ENCODE measurements around the gene GRB7. TPM values are rescaled to one million over a fixed set of nuclear protein-coding genes. Genes with fewer than 3 reads are reported as not detected.
"Not testable (repeated sequence)": the region's sequence is repeated elsewhere in the genome, so short reads cannot be mapped to it uniquely, and the experiment has no call there.

Gene GRB7
- polyA plus RNA-seq, 1 donor (not counting 4 experiments of a cell fraction or from before 2014, with no cell fraction given) = 4.2 TPM

- Histone ChIP-seq H3K9me1 (ENCODE audit: control insufficient read depth, extremely low read depth, insufficient read depth, low read length) (peaks cover 4% of the 10 kb centered on the region), H3K27me3 (ENCODE audit: control insufficient read depth, extremely low read depth, insufficient read depth, low read length) (no peaks in the 10 kb centered on the region), H3K4me1 (ENCODE audit: control insufficient read depth, extremely low read depth, insufficient read depth, low read length) (peaks cover 25% of the 10 kb centered on the region), H3K9ac (ENCODE audit: control insufficient read depth, extremely low read depth, insufficient read depth, low read length) (no peak overlapping the region), H3K4me2 (ENCODE audit: control insufficient read depth, extremely low read depth, insufficient read depth, low read depth, low read length) (no peak overlapping the region), H3K79me2 (ENCODE audit: control insufficient read depth, insufficient read depth, low read length) (peaks cover 4% of the 10 kb centered on the region), H4K20me1 (ENCODE audit: control insufficient read depth, extremely low read depth, insufficient read depth, low read length) (no peaks in the 10 kb centered on the region), H3K36me3 (ENCODE audit: control insufficient read depth in 2 of 2, extremely low read depth in 1 of 2, insufficient read depth in 2 of 2, low read length in 2 of 2) (peaks cover 14 to 42% of the 10 kb centered on the region in 2 experiments), H3K9me3 (ENCODE audit: control insufficient read depth, low read depth, low read length) (no peaks in the 10 kb centered on the region), H3K4me3 (ENCODE audit: control insufficient read depth in 2 of 3, extremely low read depth in 1 of 3, insufficient read depth in 2 of 3, low read depth in 1 of 3, low read length in 3 of 3) (no peak overlapping the region), H3K27ac (ENCODE audit: control insufficient read depth, insufficient read depth, low read length) (no peak overlapping the region), H2AFZ (ENCODE audit: control insufficient read depth, low read length) (no peak overlapping the region)
- TF ChIP-seq CTCF (optimal IDR thresholded peaks at IDR 0.05 in 1 of 3, IDR thresholded peaks at IDR 0.05 in 1 of 3, conservative IDR thresholded peaks at IDR 0.05 in 1 of 3; ENCODE audit: extremely low read depth in 1 of 3, insufficient read depth in 2 of 3, low read length in 3 of 3) (no peak), EZH2 (IDR thresholded peaks at IDR 0.05; ENCODE audit: low read length) (no peak)
- no peak for DNase-seq (ENCODE audit: low read depth, low spot score)
- dilution Hi-C loops (cut with MboI; ENCODE audit: extremely low pct_ligation_motif_present, low sequenced_read_pairs) = no loop called here
- no peak for FAIRE-seq
These were observed 28.3 kb upstream of the GRB7 start for GRCh38 chr17:39709319-39709997.

GRCh38 chr17:39709998-39710964 lies 27.5 kb upstream of the GRB7 start:
- H3K9me3 ChIP-seq (ENCODE audit: control insufficient read depth, low read depth, low read length) = no peaks in the 10 kb centered on the region
- peaks cover 3% of the 10 kb centered on the region for H3K9me1 ChIP-seq (ENCODE audit: control insufficient read depth, extremely low read depth, insufficient read depth, low read length)
- no peak overlapping the region for H3K4me2 ChIP-seq (ENCODE audit: control insufficient read depth, extremely low read depth, insufficient read depth, low read depth, low read length)
- FAIRE-seq = no peak
- dilution Hi-C loops (cut with MboI; ENCODE audit: extremely low pct_ligation_motif_present, low sequenced_read_pairs) = no loop called here
- H4K20me1 ChIP-seq (ENCODE audit: control insufficient read depth, extremely low read depth, insufficient read depth, low read length) = no peaks in the 10 kb centered on the region
- H2AFZ ChIP-seq (ENCODE audit: control insufficient read depth, low read length) = no peak overlapping the region
- no peaks in the 10 kb centered on the region for H3K79me2 ChIP-seq (ENCODE audit: control insufficient read depth, insufficient read depth, low read length)
- H3K4me3 ChIP-seq (ENCODE audit: control insufficient read depth in 2 of 3, extremely low read depth in 1 of 3, insufficient read depth in 2 of 3, low read depth in 1 of 3, low read length in 3 of 3) = no peak overlapping the region
- no peaks in the 10 kb centered on the region for H3K27me3 ChIP-seq (ENCODE audit: control insufficient read depth, extremely low read depth, insufficient read depth, low read length)
- H3K9ac ChIP-seq (ENCODE audit: control insufficient read depth, extremely low read depth, insufficient read depth, low read length) = no peak overlapping the region
- TF ChIP-seq CTCF (optimal IDR thresholded peaks at IDR 0.05 in 1 of 3, IDR thresholded peaks at IDR 0.05 in 1 of 3, conservative IDR thresholded peaks at IDR 0.05 in 1 of 3; ENCODE audit: extremely low read depth in 1 of 3, insufficient read depth in 2 of 3, low read length in 3 of 3) (no peak), EZH2 (IDR thresholded peaks at IDR 0.05; ENCODE audit: low read length) (no peak)
- H3K27ac ChIP-seq (ENCODE audit: control insufficient read depth, insufficient read depth, low read length) = no peak overlapping the region
- H3K4me1 ChIP-seq (ENCODE audit: control insufficient read depth, extremely low read depth, insufficient read depth, low read length) = peaks cover 18% of the 10 kb centered on the region
- DNase-seq (ENCODE audit: low read depth, low spot score) = no peak
- peaks cover 14 to 46% of the 10 kb centered on the region in 2 experiments for H3K36me3 ChIP-seq (ENCODE audit: control insufficient read depth in 2 of 2, extremely low read depth in 1 of 2, insufficient read depth in 2 of 2, low read length in 2 of 2)

- H3K36me3 ChIP-seq (ENCODE audit: control insufficient read depth in 2 of 2, extremely low read depth in 1 of 2, insufficient read depth in 2 of 2, low read length in 2 of 2) = peaks cover 19 to 52% of the 10 kb centered on the region in 2 experiments
- dilution Hi-C loops (cut with MboI; ENCODE audit: extremely low pct_ligation_motif_present, low sequenced_read_pairs); FAIRE-seq; H3K4me3 ChIP-seq (ENCODE audit: control insufficient read depth in 2 of 3, extremely low read depth in 1 of 3, insufficient read depth in 2 of 3, low read depth in 1 of 3, low read length in 3 of 3); H3K9me3 ChIP-seq (ENCODE audit: control insufficient read depth, low read depth, low read length); H3K79me2 ChIP-seq (ENCODE audit: control insufficient read depth, insufficient read depth, low read length); H3K27me3 ChIP-seq (ENCODE audit: control insufficient read depth, extremely low read depth, insufficient read depth, low read length); H3K27ac ChIP-seq (ENCODE audit: control insufficient read depth, insufficient read depth, low read length); H3K9me1 ChIP-seq (ENCODE audit: control insufficient read depth, extremely low read depth, insufficient read depth, low read length); DNase-seq (ENCODE audit: low read depth, low spot score); H4K20me1 ChIP-seq (ENCODE audit: control insufficient read depth, extremely low read depth, insufficient read depth, low read length); H3K4me1 ChIP-seq (ENCODE audit: control insufficient read depth, extremely low read depth, insufficient read depth, low read length); H3K4me2 ChIP-seq (ENCODE audit: control insufficient read depth, extremely low read depth, insufficient read depth, low read depth, low read length); H2AFZ ChIP-seq (ENCODE audit: control insufficient read depth, low read length); H3K9ac ChIP-seq (ENCODE audit: control insufficient read depth, extremely low read depth, insufficient read depth, low read length): not testable (repeated sequence)
These were observed 26.7 kb upstream of the GRB7 start for GRCh38 chr17:39711071-39711470.
